Activated naive CD4-positive, alpha-beta T cell treated with anti-CD3 and anti-CD28 coated beads, Interleukin-2, amount 10 ng/mL, durations not matched to agents 7 days and 5 days (primary cell): ENCODE data around the gene RNF212.
A peak's percentile ranks its signal among the peaks of the same experiment; 100 is the strongest.
"Not testable (repeated sequence)": the region's sequence is repeated elsewhere in the genome, so short reads cannot be mapped to it uniquely, and the experiment has no call there.

ENCODE experiments used
- CTCF ChIA-PET: fragments of 350-600 bp; sonication (Branson Sonifier 250); formaldehyde crosslinking; loops from one replicate; lab custom pipeline; 2021; ENCODE audit warnings: antibody characterized with exemption; lab: Charles Lee
- DNase-seq: peaks from one replicate; pipeline ENCODE4 v3.0.0-alpha.2; 2020
- H3K27ac Mint-ChIP-seq: one replicate; pipeline ENCODE4 v1.8.0; 2021; ENCODE audit warnings: mild to moderate bottlenecking, moderate library complexity, mixed read lengths
- H3K27me3 Mint-ChIP-seq: one replicate; pipeline ENCODE4 v1.8.0; 2021; ENCODE audit warnings: mild to moderate bottlenecking, mixed read lengths
- H3K36me3 Mint-ChIP-seq: one replicate; pipeline ENCODE4 v1.8.0; 2021; ENCODE audit warnings: mixed read lengths
- H3K4me1 Mint-ChIP-seq: one replicate; pipeline ENCODE4 v1.8.0; 2021; ENCODE audit warnings: mixed read lengths
- H3K4me3 Mint-ChIP-seq: one replicate; pipeline ENCODE4 v1.8.0; 2021; ENCODE audit warnings: mild to moderate bottlenecking, moderate library complexity, mixed read lengths
- H3K9me3 Mint-ChIP-seq: one replicate; pipeline ENCODE4 v1.8.0; 2021; ENCODE audit warnings: mixed read lengths

The RNF212 gene

GRCh38 chr4:1048773-1049590 lies 64.4 kb downstream of the RNF212 start:
- Mint-ChIP-seq H3K36me3 (no peaks in the 10 kb centered on the region), H3K4me1 (no peaks in the 10 kb centered on the region), H3K27ac (no peak overlapping the region), H3K9me3 (no peaks in the 10 kb centered on the region), H3K27me3 (peaks cover 74% of the 10 kb centered on the region), H3K4me3 (no peak overlapping the region)
- CTCF ChIA-PET = no interaction called here
- DNase-seq = peak; percentile 16

GRCh38 chr4:1047976-1048772 lies 65.2 kb downstream of the RNF212 start:
- DNase-seq = no peak
- CTCF ChIA-PET = no interaction called here
- H3K36me3 Mint-ChIP-seq = no peaks in the 10 kb centered on the region
- H3K9me3 Mint-ChIP-seq = peaks cover 2% of the 10 kb centered on the region
- peaks cover 72% of the 10 kb centered on the region for H3K27me3 Mint-ChIP-seq
- H3K4me1 Mint-ChIP-seq = no peaks in the 10 kb centered on the region
- H3K4me3 Mint-ChIP-seq = no peak overlapping the region
- H3K27ac Mint-ChIP-seq = no peak overlapping the region

- DNase-seq = no peak
- Mint-ChIP-seq H3K27ac (no peak overlapping the region), H3K4me3 (no peak overlapping the region), H3K36me3 (no peaks in the 10 kb centered on the region), H3K9me3 (peaks cover 3% of the 10 kb centered on the region), H3K4me1 (no peaks in the 10 kb centered on the region), H3K27me3 (peaks cover 67% of the 10 kb centered on the region)
- CTCF ChIA-PET = no interaction called here
These were observed 66.0 kb downstream of the RNF212 start for GRCh38 chr4:1047106-1047975.

- H3K4me1 Mint-ChIP-seq, H3K36me3 Mint-ChIP-seq, H3K9me3 Mint-ChIP-seq, H3K4me3 Mint-ChIP-seq, DNase-seq, CTCF ChIA-PET: not testable (repeated sequence)
- Mint-ChIP-seq H3K27ac (peak overlapping the region; percentile 76), H3K27me3 (peaks cover 62% of the 10 kb centered on the region)
These were observed 66.8 kb downstream of the RNF212 start for GRCh38 chr4:1046581-1047011.

GRCh38 chr4:1045595-1046201 lies 67.7 kb downstream of the RNF212 start:
- H3K36me3 Mint-ChIP-seq = no peaks in the 10 kb centered on the region
- CTCF ChIA-PET = no interaction called here

GRCh38 chr4:1045193-1045594 lies 68.2 kb downstream of the RNF212 start:
- Mint-ChIP-seq H3K9me3 (peaks cover 3% of the 10 kb centered on the region), H3K27me3 (peaks cover 56% of the 10 kb centered on the region), H3K36me3 (no peaks in the 10 kb centered on the region), H3K27ac (no peak overlapping the region), H3K4me1 (no peaks in the 10 kb centered on the region), H3K4me3 (no peak overlapping the region)
- CTCF ChIA-PET = no interaction called here
- DNase-seq = no peak

More at GRCh38 chr4:1045595-1046201, 67.7 kb downstream of the RNF212 start:
- Mint-ChIP-seq H3K4me1 (no peaks in the 10 kb centered on the region), H3K27ac (no peak overlapping the region), H3K4me3 (no peak overlapping the region), H3K9me3 (peaks cover 3% of the 10 kb centered on the region), H3K27me3 (peaks cover 60% of the 10 kb centered on the region)
- no peak for DNase-seq

GRCh38 chr4:1044469-1045192 lies 68.7 kb downstream of the RNF212 start:
- Mint-ChIP-seq H3K27ac (no peak overlapping the region), H3K4me3 (no peak overlapping the region), H3K4me1 (no peaks in the 10 kb centered on the region), H3K9me3 (peaks cover 3% of the 10 kb centered on the region), H3K27me3 (peaks cover 52% of the 10 kb centered on the region), H3K36me3 (no peaks in the 10 kb centered on the region)
- no peak for DNase-seq
- CTCF ChIA-PET = no interaction called here

GRCh38 chr4:1043651-1044468 lies 69.5 kb downstream of the RNF212 start:
- H3K9me3 Mint-ChIP-seq = peaks cover 3% of the 10 kb centered on the region
- H3K27me3 Mint-ChIP-seq = peaks cover 45% of the 10 kb centered on the region
- DNase-seq = no peak
- H3K27ac Mint-ChIP-seq = no peak overlapping the region
- H3K4me3 Mint-ChIP-seq = no peak overlapping the region
- H3K4me1 Mint-ChIP-seq = no peaks in the 10 kb centered on the region
- no peaks in the 10 kb centered on the region for H3K36me3 Mint-ChIP-seq
- CTCF ChIA-PET = no interaction called here

GRCh38 chr4:1043162-1043561 lies 70.2 kb downstream of the RNF212 start:
- H3K27ac Mint-ChIP-seq = no peak overlapping the region
- peaks cover 41% of the 10 kb centered on the region for H3K27me3 Mint-ChIP-seq
- no peak for DNase-seq
- no peaks in the 10 kb centered on the region for H3K36me3 Mint-ChIP-seq
- H3K9me3 Mint-ChIP-seq = peaks cover 3% of the 10 kb centered on the region
- no peaks in the 10 kb centered on the region for H3K4me1 Mint-ChIP-seq
- H3K4me3 Mint-ChIP-seq = no peak overlapping the region
- CTCF ChIA-PET = no interaction called here

- Mint-ChIP-seq H3K36me3 (no peaks in the 10 kb centered on the region), H3K27me3 (peaks cover 34% of the 10 kb centered on the region), H3K27ac (no peak overlapping the region), H3K4me3 (no peak overlapping the region), H3K4me1 (no peaks in the 10 kb centered on the region), H3K9me3 (peaks cover 3% of the 10 kb centered on the region)
- CTCF ChIA-PET = no interaction called here
- DNase-seq = no peak
These were observed 70.9 kb downstream of the RNF212 start for GRCh38 chr4:1042352-1043055.

GRCh38 chr4:1041936-1042330 lies 71.4 kb downstream of the RNF212 start:
- Mint-ChIP-seq H3K9me3 (peaks cover 3% of the 10 kb centered on the region), H3K36me3 (no peaks in the 10 kb centered on the region), H3K27me3 (peaks cover 28% of the 10 kb centered on the region), H3K4me3 (no peak overlapping the region), H3K4me1 (no peaks in the 10 kb centered on the region), H3K27ac (no peak overlapping the region)
- DNase-seq = no peak
- CTCF ChIA-PET = no interaction called here

GRCh38 chr4:1041147-1041935 lies 72.0 kb downstream of the RNF212 start:
- H3K36me3 Mint-ChIP-seq = no peaks in the 10 kb centered on the region
- no peak for DNase-seq
- no peaks in the 10 kb centered on the region for H3K4me1 Mint-ChIP-seq
- H3K27ac Mint-ChIP-seq = no peak overlapping the region
- H3K9me3 Mint-ChIP-seq = peaks cover 3% of the 10 kb centered on the region
- peaks cover 24% of the 10 kb centered on the region for H3K27me3 Mint-ChIP-seq
- H3K4me3 Mint-ChIP-seq = no peak overlapping the region
- CTCF ChIA-PET = no interaction called here
